GM12872 (cell line): ENCODE data around the gene MYO7A.

ENCODE experiments used
- CTCF ChIP-seq: IDR thresholded peaks from 3 replicates; pipeline ENCODE4 v1.5.1; 2011; ENCODE audit warnings: low read depth, mild to moderate bottlenecking, low read length, moderate library complexity; ENCODE audit not compliant: insufficient read depth

MYO7A gene

DNA sequence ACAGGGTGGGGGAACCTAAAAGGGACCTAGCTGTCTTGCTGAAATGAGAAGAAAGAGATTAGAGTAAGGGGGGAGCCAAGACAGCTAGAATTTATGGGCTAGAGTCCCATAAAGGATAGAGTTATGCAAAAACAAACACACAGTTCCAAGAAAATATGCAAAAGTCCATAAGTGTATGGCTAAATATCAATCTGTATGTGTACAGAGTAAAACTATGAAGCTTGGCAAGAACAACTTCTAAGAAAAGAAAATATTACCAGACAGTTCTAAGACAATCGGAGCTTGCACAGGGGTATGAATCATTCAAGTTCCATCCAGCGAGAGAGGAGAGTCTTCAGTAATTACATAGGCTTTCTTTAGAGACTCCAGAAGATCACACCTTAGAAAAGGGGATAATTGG, 131.6 kb downstream of the MYO7A start:
- no peak for TF ChIP-seq CTCF

- TF ChIP-seq CTCF = no peak
Observed at GRCh38 chr11:77262803-77263202, 134.8 kb downstream of the MYO7A start.
